Parathyroid adenoma (tissue), 2 donors: ENCODE results near the gene GEMIN4.

Experiments used
- H2AFZ ChIP-seq: fragments of 300-600 bp; sonication (generic); one replicate; pipeline ENCODE4 v1.7.0; 2017; ENCODE audit warnings: antibody characterized with exemption, mild to moderate bottlenecking
- H3K27ac ChIP-seq: fragments of 300-600 bp; sonication (generic); one replicate; pipeline ENCODE4 v1.7.0; 2017
- H3K27me3 ChIP-seq: fragments of 300-600 bp; sonication (generic); one replicate; pipeline ENCODE4 v1.7.0; 2017; ENCODE audit warnings: low read length; ENCODE audit not compliant: control insufficient read depth, insufficient read depth
- H3K36me3 ChIP-seq: fragments of 300-600 bp; sonication (generic); one replicate; pipeline ENCODE4 v1.7.0; 2017; ENCODE audit warnings: low read length; ENCODE audit not compliant: control insufficient read depth, insufficient read depth
- H3K4me1 ChIP-seq: fragments of 300-600 bp; sonication (generic); one replicate; pipeline ENCODE4 v1.7.0; 2017; ENCODE audit warnings: control low read depth
- H3K4me2 ChIP-seq: fragments of 300-600 bp; sonication (generic); one replicate; pipeline ENCODE4 v1.7.0; 2017; ENCODE audit warnings: low read length
- H3K4me3 ChIP-seq: fragments of 300-600 bp; sonication (generic); one replicate; pipeline ENCODE4 v1.7.0; 2017; ENCODE audit warnings: low read depth, low read length
- H3K79me2 ChIP-seq: fragments of 300-600 bp; sonication (generic); one replicate; pipeline ENCODE4 v1.7.0; 2017; ENCODE audit warnings: control low read depth
- H3K9ac ChIP-seq: fragments of 300-600 bp; sonication (generic); one replicate; pipeline ENCODE4 v1.7.0; 2017; ENCODE audit warnings: mild to moderate bottlenecking
- H3K9me3 ChIP-seq: fragments of 300-600 bp; sonication (generic); one replicate; pipeline ENCODE4 v1.7.0; 2017; ENCODE audit warnings: low read length; ENCODE audit not compliant: control insufficient read depth
- CTCF ChIP-seq: fragments of 300-600 bp; sonication (generic); IDR thresholded peaks from one replicate; pipeline ENCODE4 v1.7.0; 2017; ENCODE audit warnings: antibody characterized with exemption, mild to moderate bottlenecking
- donor health status: primary hyperparathyroidism.

The GEMIN4 gene

GRCh38 chr17:798246-798645, 46.2 kb upstream of the GEMIN4 start:
- no peak for TF ChIP-seq CTCF
- Histone ChIP-seq H3K9me3 (no peaks in the 10 kb centered on the region), H3K79me2 (no peaks in the 10 kb centered on the region), H3K4me2 (no peak overlapping the region), H3K27me3 (no peaks in the 10 kb centered on the region), H3K4me1 (peaks cover 3% of the 10 kb centered on the region), H3K27ac (no peak overlapping the region), H3K36me3 (no peaks in the 10 kb centered on the region), H3K4me3 (no peak overlapping the region), H3K9ac (no peak overlapping the region), H2AFZ (no peak overlapping the region)

GRCh38 chr17:797236-797840, 45.3 kb upstream of the GEMIN4 start:
- no peak for TF ChIP-seq CTCF
- H3K27ac ChIP-seq: no peak overlapping the region
- H2AFZ ChIP-seq: no peak overlapping the region
- H3K79me2 ChIP-seq: no peaks in the 10 kb centered on the region
- H3K36me3 ChIP-seq: no peaks in the 10 kb centered on the region
- peaks cover 3% of the 10 kb centered on the region for H3K4me1 ChIP-seq
- H3K27me3 ChIP-seq: no peaks in the 10 kb centered on the region
- no peaks in the 10 kb centered on the region for H3K9me3 ChIP-seq
- H3K4me2 ChIP-seq: no peak overlapping the region
- no peak overlapping the region for H3K9ac ChIP-seq
- H3K4me3 ChIP-seq: no peak overlapping the region

GRCh38 chr17:796609-797008, 44.5 kb upstream of the GEMIN4 start:
- no peaks in the 10 kb centered on the region for H3K27me3 ChIP-seq
- H3K4me1 ChIP-seq: peaks cover 3% of the 10 kb centered on the region
- H3K9me3 ChIP-seq: no peaks in the 10 kb centered on the region
- no peak overlapping the region for H2AFZ ChIP-seq
- TF ChIP-seq CTCF: no peak
- no peaks in the 10 kb centered on the region for H3K36me3 ChIP-seq
- H3K9ac ChIP-seq: no peak overlapping the region
- H3K4me2 ChIP-seq: no peak overlapping the region
- no peak overlapping the region for H3K27ac ChIP-seq
- H3K4me3 ChIP-seq: no peak overlapping the region
- no peaks in the 10 kb centered on the region for H3K79me2 ChIP-seq

- H3K9me3 ChIP-seq: no peaks in the 10 kb centered on the region
- no peaks in the 10 kb centered on the region for H3K27me3 ChIP-seq
- no peak overlapping the region for H2AFZ ChIP-seq
- H3K27ac ChIP-seq: no peak overlapping the region
- no peaks in the 10 kb centered on the region for H3K36me3 ChIP-seq
- no peak overlapping the region for H3K4me2 ChIP-seq
- no peak overlapping the region for H3K9ac ChIP-seq
- no peaks in the 10 kb centered on the region for H3K79me2 ChIP-seq
- no peak overlapping the region for H3K4me3 ChIP-seq
- no peak for TF ChIP-seq CTCF
- H3K4me1 ChIP-seq: peaks cover 3% of the 10 kb centered on the region
Observed at GRCh38 chr17:795721-796120, 43.7 kb upstream of the GEMIN4 start.

GRCh38 chr17:795276-795675, 43.2 kb upstream of the GEMIN4 start:
- peak overlapping the region; percentile 40 for H2AFZ ChIP-seq
- no peaks in the 10 kb centered on the region for H3K9me3 ChIP-seq
- H3K4me3 ChIP-seq: no peak overlapping the region
- H3K4me1 ChIP-seq: peaks cover 3% of the 10 kb centered on the region
- no peak overlapping the region for H3K9ac ChIP-seq
- no peaks in the 10 kb centered on the region for H3K27me3 ChIP-seq
- H3K36me3 ChIP-seq: no peaks in the 10 kb centered on the region
- H3K27ac ChIP-seq: no peak overlapping the region
- no peak for TF ChIP-seq CTCF
- H3K4me2 ChIP-seq: peak overlapping the region; percentile 24
- no peaks in the 10 kb centered on the region for H3K79me2 ChIP-seq
